Sigmoid colon (tissue), 7 donors: Measurements from ENCODE around the gene CEACAM5. TPM values are rescaled to one million over a fixed set of nuclear protein-coding genes. Genes with fewer than 3 reads are reported as not detected.

ENCODE experiments used
- DNase-seq: peaks from one replicate; pipeline ENCODE4 v3.0.0-alpha.2; 2019
- H3K27ac ChIP-seq, 4 donors: fragments of 200-600 bp; sonication (generic); one replicate each; pipeline ENCODE4 v1.5.1; 2016 to 2019; ENCODE audit warnings: mild to moderate bottlenecking in 1 of 4
- H3K27me3 ChIP-seq, 3 donors: fragments of 200-600 bp; sonication (generic); one replicate each; pipeline ENCODE4 v1.5.1; 2019; ENCODE audit warnings: mild to moderate bottlenecking in 1 of 3
- H3K36me3 ChIP-seq, 4 donors: fragments of 200-600 bp; sonication (generic); one replicate each; pipeline ENCODE4 v1.5.1; 2016 to 2019
- H3K4me1 ChIP-seq, 4 donors: fragments of 200-600 bp; sonication (generic); one replicate each; pipeline ENCODE4 v1.5.1; 2017 to 2019
- H3K4me3 ChIP-seq, 4 donors: fragments of 200-600 bp; sonication (generic); one replicate each; pipeline ENCODE4 v1.5.1; 2017 to 2019; ENCODE audit warnings: mild to moderate bottlenecking in 2 of 4, moderate library complexity in 1 of 4
- H3K9me3 ChIP-seq, 4 donors: fragments of 200-600 bp in 3 of 4; sonication (generic) in 3 of 4; one replicate each; pipeline versions ENCODE4 v1.5.1 to v1.6.1; 2013 to 2019
- CTCF ChIP-seq, 4 experiments: fragments of 450-650 bp in 3 of 4; fragments of 200-600 bp in 1 of 4; IDR thresholded peaks; one replicate each; pipeline ENCODE4 v1.5.1; 2016 to 2019; ENCODE audit warnings: antibody characterized with exemption in 4 of 4, mild to moderate bottlenecking in 3 of 4, moderate library complexity in 2 of 4
- EP300 ChIP-seq, 4 donors: sonication (generic); formaldehyde crosslinking; IDR thresholded peaks; one replicate each; pipeline ENCODE4 v1.6.1; 2017; ENCODE audit warnings: antibody characterized with exemption in 4 of 4
- POLR2A ChIP-seq, 2 donors: fragments of 450-650 bp; IDR thresholded peaks; one replicate each; pipeline ENCODE4 v1.6.1; 2016; ENCODE audit warnings: antibody characterized with exemption in 2 of 2, mild to moderate bottlenecking in 2 of 2, moderate library complexity in 2 of 2
- POLR2AphosphoS5 ChIP-seq, 4 donors: sonication (generic); formaldehyde crosslinking; IDR thresholded peaks; one replicate each; pipeline ENCODE4 v1.6.1; 2017; ENCODE audit warnings: antibody characterized with exemption in 4 of 4
- WGBS, 2 donors: extraction: QIAGEN DNeasy Blood & Tissue Kit; methylation state at CpG; one replicate each; pipeline ENCODE4 v1.1.7; 2013; 5-methylcytosine and 5-hydroxymethylcytosine counted together
- intact Hi-C: fragments of 100-400 bp; cut with DNase I; formaldehyde crosslinking; loops from one replicate; pipeline ENCODE4 v1.15.1; 2023
- polyA plus RNA-seq, 3 donors: library from polyadenylated mRNA; stranded (reverse); fragments of 200-250 nt; gene quantifications; one replicate each; pipeline ENCODE4 v1.2.3, GENCODE V29; 2013
- total RNA-seq, 4 donors: library from RNA; depleted of rRNA; stranded (reverse); fragments of >200 nt; gene quantifications; one replicate each; pipeline ENCODE4 v1.1.0, GENCODE V29; 2016
- donor health status: healthy with polysubstance abuse.
- donor health status: Bipolar disorder and iron deficiency.
- donor health status: healthy.

CEACAM5 gene
- total and polyA plus RNA-seq, 7 donors = 0.16 to 1,632 (median 87.8) TPM; not detected in 1

- intact Hi-C loops = no loop called here
- no peaks in the 10 kb centered on the region for H3K36me3 ChIP-seq
- 15 to 59% methylated on average over 4 of the region's 4 CpGs for WGBS, 2 donors
- H3K27me3 ChIP-seq = peaks cover 0 to 7% (median 0%) of the 10 kb centered on the region in 3 donors
- no peak overlapping the region for H3K27ac ChIP-seq
- H3K9me3 ChIP-seq = no peaks in the 10 kb centered on the region
- H3K4me3 ChIP-seq = no peak overlapping the region
- H3K4me1 ChIP-seq = no peaks in the 10 kb centered on the region
- TF ChIP-seq EP300 (IDR thresholded peaks at IDR 0.05) (no peak), CTCF (IDR thresholded peaks at IDR 0.05) (no peak), POLR2AphosphoS5 (IDR thresholded peaks at IDR 0.05) (no peak), POLR2A (IDR thresholded peaks at IDR 0.05) (no peak)
- no peak for DNase-seq
Measured at GRCh38 chr19:41734156-41734555, 25.7 kb downstream of the CEACAM5 start.

- TF ChIP-seq POLR2A (IDR thresholded peaks at IDR 0.05) (no peak), CTCF (IDR thresholded peaks at IDR 0.05) (no peak), POLR2AphosphoS5 (IDR thresholded peaks at IDR 0.05) (no peak), EP300 (IDR thresholded peaks at IDR 0.05) (no peak)
- intact Hi-C loops = no loop called here
- 12 to 60% methylated on average over 3 of the region's 3 CpGs for WGBS, 2 donors
- H3K27me3 ChIP-seq = peaks cover 0 to 8% (median 0%) of the 10 kb centered on the region in 3 donors
- H3K4me3 ChIP-seq = no peak overlapping the region
- no peaks in the 10 kb centered on the region for H3K9me3 ChIP-seq
- H3K4me1 ChIP-seq = no peaks in the 10 kb centered on the region
- H3K36me3 ChIP-seq = no peaks in the 10 kb centered on the region
- DNase-seq = no peak
- peak overlapping the region in 1 of 4 donors; percentile 2 for H3K27ac ChIP-seq
Measured at GRCh38 chr19:41734585-41734984, 26.2 kb downstream of the CEACAM5 start.

- Histone ChIP-seq H3K4me1 (no peaks in the 10 kb centered on the region), H3K27ac (peak overlapping the region in 1 of 4 donors; percentile 2), H3K4me3 (no peak overlapping the region), H3K27me3 (peaks cover 0 to 11% (median 0%) of the 10 kb centered on the region in 3 donors), H3K9me3 (no peaks in the 10 kb centered on the region), H3K36me3 (no peaks in the 10 kb centered on the region)
- DNase-seq = no peak
- intact Hi-C loops = no loop called here
- TF ChIP-seq EP300 (IDR thresholded peaks at IDR 0.05) (no peak), POLR2A (IDR thresholded peaks at IDR 0.05) (no peak), POLR2AphosphoS5 (IDR thresholded peaks at IDR 0.05) (no peak), CTCF (IDR thresholded peaks at IDR 0.05) (no peak)
- WGBS, 2 donors = 15 to 62% methylated on average over 5 of the region's 5 CpGs
Measured at GRCh38 chr19:41735071-41735600, 26.7 kb downstream of the CEACAM5 start.

GRCh38 chr19:41739361-41739760 is 30.9 kb downstream of the CEACAM5 start:
- TF ChIP-seq POLR2A (IDR thresholded peaks at IDR 0.05) (no peak), EP300 (IDR thresholded peaks at IDR 0.05) (no peak), CTCF (IDR thresholded peaks at IDR 0.05) (no peak), POLR2AphosphoS5 (IDR thresholded peaks at IDR 0.05) (no peak)
- 35 to 59% methylated on average over 3 of the region's 3 CpGs for WGBS, 2 donors
- intact Hi-C loops = no loop called here
- H3K9me3 ChIP-seq = no peaks in the 10 kb centered on the region
- H3K27ac ChIP-seq = no peak overlapping the region
- no peak overlapping the region for H3K4me3 ChIP-seq
- no peaks in the 10 kb centered on the region for H3K36me3 ChIP-seq
- DNase-seq = no peak
- no peaks in the 10 kb centered on the region for H3K4me1 ChIP-seq
- H3K27me3 ChIP-seq = peaks cover 0 to 4% (median 0%) of the 10 kb centered on the region in 3 donors
